NCI-H1092 (cell line): ENCODE measurements around the gene MAP2K7.
A peak's percentile ranks its signal among the peaks of the same experiment; 100 is the strongest.
"Not testable (repeated sequence)": the region's sequence is repeated elsewhere in the genome, so short reads cannot be mapped to it uniquely, and the experiment has no call there.

Experiments
- DNase-seq: peaks from one replicate; lab custom pipeline; 2025; lab: John Stamatoyannopoulos, UW

The MAP2K7 gene

GRCh38 chr19:7903244-7904073, at the start of gene MAP2K7:
TSS of gene MAP2K7 (plus strand) at chr19:7903877. CDS start at chr19:7903945, 68 bp downstream.
- peak; percentile 99 for DNase-seq

GRCh38 chr19:7855426-7856108, 48.1 kb upstream of the MAP2K7 start:
- no peak for DNase-seq

- DNase-seq = no peak
Measured at GRCh38 chr19:7856109-7856591, 47.5 kb upstream of the MAP2K7 start.

GRCh38 chr19:7856679-7857663, 46.7 kb upstream of the MAP2K7 start:
- DNase-seq = no peak

- no peak for DNase-seq
Measured at GRCh38 chr19:7857727-7858108, 46.0 kb upstream of the MAP2K7 start.

GRCh38 chr19:7858109-7858770, 45.4 kb upstream of the MAP2K7 start:
- DNase-seq = no peak

GRCh38 chr19:7859087-7859486, 44.6 kb upstream of the MAP2K7 start:
- DNase-seq = not testable (repeated sequence)

GRCh38 chr19:7859831-7860713, 43.6 kb upstream of the MAP2K7 start:
- DNase-seq = no peak

- no peak for DNase-seq
Measured at GRCh38 chr19:7860714-7861618, 42.7 kb upstream of the MAP2K7 start.

- DNase-seq = no peak
Measured at GRCh38 chr19:7861619-7862412, 41.9 kb upstream of the MAP2K7 start.

GRCh38 chr19:7862413-7862951, 41.2 kb upstream of the MAP2K7 start:
- no peak for DNase-seq

GRCh38 chr19:7863157-7863970, 40.3 kb upstream of the MAP2K7 start:
- DNase-seq = no peak

GRCh38 chr19:7863971-7864689, 39.5 kb upstream of the MAP2K7 start:
- DNase-seq = no peak

GRCh38 chr19:7864690-7865074, 39.0 kb upstream of the MAP2K7 start:
- no peak for DNase-seq

GRCh38 chr19:7865262-7865911, 38.3 kb upstream of the MAP2K7 start:
- no peak for DNase-seq

GRCh38 chr19:7866399-7867091, 37.1 kb upstream of the MAP2K7 start:
- no peak for DNase-seq
